Activated CD4-positive, alpha-beta T cell treated with anti-CD3 and anti-CD28 coated beads, Interleukin-2, amount 50 U/mL, for 1 hour (primary cell): ENCODE data around the gene FTL.
A peak's percentile ranks its signal among the peaks of the same experiment; 100 is the strongest.

Experiments used
- DNase-seq: peaks from one replicate; pipeline ENCODE4 v3.0.0-alpha.2; 2020

FTL gene

DNA sequence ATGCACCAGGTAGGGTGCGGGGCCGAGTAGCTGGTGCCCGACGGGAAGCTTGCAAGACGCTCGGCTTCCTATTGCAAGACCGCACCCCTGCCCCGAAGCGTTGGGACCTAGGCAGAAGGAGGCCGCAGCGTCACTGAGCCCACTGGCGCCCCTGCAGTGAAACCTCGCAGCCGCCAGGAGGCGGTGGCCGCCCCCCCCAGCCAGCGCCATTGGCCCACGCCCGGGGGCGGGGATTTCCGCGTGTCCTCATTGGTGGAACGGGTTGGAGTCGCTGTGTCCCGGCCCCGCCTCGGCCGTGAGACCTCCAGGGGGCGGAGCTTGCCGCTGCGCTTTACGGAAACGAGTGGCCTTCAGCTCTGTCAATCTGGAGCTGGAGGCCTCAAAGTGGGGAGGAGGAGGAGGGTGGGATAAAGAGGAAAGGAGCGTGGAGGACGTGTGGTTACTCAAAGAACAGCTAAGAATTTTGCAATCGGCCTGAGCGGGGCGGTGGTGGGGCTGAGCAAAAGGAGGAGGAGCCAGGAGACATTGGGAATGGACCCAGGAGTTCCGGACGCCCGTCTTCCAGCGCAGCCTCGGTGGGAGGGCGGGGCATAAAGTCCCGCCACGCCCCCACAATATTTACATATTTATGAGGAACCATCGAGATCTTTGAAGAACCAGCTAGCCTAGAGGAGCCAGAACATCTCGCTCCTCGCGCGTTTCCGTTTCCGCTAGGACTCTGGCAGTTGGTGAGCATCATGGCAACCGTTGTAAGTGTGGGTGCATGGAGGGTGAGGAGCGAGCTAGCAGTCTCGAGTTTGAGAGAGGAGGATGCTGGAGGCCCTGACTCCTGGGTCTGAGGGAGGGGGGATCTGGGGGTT is 28.3 kb downstream of the FTL start, which contains the start of the genes GYS1 and RUVBL2:
TSS of gene GYS1 (minus strand) at position 135 of the 860 bp plus-strand sequence. CDS start 197 bp downstream, outside the sequence.
TSS of gene RUVBL2 (plus strand) at position 713 of the 860 bp plus-strand sequence. CDS start at position 738, 25 bp downstream.
- peak; percentile 99 for DNase-seq

DNA sequence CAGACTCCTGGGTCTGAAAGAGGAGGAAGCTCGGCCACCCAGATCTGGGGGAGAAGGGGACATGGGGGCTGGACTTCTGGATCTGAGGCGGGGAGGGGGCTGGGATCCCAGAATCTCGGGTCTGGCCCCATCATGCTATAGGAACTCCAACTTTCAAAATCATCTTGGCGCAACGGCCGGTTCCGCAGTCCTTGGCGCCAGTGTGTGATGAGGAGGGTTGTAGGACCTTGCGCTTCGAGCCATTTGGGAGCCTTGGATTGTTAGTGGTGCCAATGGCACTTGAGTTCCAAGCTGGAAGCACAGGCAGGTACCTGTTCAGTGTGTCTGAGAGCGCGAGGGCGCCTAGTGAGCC is 28.9 kb downstream of the FTL start:
- DNase-seq = no peak

DNA sequence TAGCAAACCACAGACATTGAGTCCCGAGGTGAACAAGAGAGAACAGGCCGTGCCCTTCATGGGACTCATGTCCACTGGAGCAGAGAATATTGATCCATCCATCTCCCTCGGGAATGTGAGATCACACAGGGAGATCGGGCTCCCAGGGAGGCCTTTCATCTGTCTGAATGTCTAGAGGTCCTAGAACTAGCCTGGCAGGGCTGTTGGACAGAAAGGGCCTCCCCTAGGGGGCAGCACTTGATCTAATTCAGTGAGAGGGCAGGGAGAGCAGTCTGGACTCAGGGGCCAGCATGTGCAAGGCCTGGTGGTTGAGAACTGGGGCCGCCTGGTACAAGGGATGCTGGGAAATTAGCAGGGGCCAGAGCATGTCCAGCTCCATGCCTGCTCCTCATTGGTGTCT is 32.9 kb downstream of the FTL start:
- peak; percentile 49 for DNase-seq

DNA sequence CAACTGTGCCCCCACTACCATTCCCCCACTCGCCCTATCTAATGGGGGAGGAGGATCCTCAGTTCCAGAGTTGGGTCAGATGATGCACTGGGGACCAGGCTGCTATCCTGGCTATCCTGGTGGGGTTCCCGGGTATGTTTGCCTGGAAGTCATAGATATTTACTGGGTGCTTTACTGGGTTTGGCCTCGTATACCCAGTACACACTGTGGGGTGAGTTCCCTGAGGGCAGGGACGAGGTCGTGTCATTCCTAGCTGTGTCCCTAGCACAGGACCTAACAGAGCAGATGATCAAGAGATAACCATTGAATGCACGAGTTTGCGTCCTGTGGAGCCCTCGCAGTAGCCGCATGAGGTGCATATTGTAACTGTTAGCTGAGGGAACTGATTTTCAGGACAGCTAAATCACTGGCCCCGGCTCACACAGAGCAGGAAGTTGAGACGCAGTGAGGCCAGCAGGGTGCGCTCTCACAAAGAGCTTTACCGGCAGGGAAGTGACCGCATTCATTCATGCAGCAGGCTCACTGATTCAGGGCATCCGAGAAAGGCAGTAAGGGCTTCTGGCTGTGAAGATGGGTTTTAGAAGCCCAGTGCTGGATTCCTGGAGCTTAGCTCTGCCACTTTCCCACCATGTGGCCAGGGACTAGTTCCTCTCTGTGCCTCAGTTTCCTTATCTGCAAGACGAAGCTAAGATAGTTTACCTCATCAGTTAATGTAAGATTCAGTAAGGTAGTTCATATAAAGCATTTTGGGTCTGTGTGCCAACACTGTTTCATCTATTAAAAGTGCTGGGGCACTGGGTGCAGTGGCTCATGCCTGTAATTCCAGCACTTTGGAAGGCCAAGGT is 34.6 kb downstream of the FTL start:
- peak; percentile 74 for DNase-seq

DNA sequence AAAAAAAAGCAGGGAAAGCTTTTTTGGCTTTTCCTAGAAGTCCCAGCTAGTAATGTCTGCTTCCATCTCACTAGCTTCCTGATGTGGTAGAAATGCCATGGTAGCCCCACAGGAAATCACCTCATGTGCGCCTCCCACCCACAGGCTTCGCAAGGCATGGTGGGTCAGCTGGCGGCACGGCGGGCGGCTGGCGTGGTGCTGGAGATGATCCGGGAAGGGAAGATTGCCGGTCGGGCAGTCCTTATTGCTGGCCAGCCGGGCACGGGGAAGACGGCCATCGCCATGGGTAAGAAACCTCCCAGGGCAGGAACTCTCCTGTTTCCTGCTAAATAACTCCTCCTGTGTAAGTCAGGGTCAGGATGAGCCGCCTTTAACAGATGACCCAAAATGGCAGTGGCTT is 39.0 kb downstream of the FTL start:
- DNase-seq = no peak

DNA sequence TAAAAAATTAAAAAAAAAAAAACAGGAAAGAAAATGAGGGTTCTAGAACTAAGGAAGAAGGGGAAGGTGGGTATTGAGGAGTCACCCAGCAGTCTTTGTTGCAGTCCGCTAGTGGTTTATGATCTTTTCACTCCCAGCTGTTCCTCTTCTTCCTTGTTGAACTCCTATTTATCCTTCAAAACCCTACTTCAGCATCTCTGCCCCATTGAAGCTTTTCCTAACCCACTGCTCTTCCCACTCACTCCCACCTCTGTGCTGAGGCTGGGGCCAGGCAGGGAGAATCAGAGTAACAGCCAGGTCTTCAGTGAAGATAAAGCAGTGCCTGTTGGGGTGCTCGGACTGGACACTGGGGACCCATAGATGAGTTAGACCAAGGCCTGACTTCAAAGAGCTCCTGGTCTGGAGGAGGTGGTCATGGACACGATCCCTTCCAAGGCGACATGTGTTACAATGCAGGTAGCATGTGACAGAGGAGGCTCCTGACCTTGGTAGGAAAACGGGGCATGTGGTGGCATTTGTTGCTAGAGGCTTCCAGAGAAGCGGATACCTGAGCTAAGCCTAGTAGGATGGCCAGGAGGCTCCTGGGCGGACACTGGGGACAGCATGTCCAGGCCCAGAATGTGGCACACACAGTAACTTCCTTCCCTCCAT is 40.0 kb downstream of the FTL start:
- no peak for DNase-seq

DNA sequence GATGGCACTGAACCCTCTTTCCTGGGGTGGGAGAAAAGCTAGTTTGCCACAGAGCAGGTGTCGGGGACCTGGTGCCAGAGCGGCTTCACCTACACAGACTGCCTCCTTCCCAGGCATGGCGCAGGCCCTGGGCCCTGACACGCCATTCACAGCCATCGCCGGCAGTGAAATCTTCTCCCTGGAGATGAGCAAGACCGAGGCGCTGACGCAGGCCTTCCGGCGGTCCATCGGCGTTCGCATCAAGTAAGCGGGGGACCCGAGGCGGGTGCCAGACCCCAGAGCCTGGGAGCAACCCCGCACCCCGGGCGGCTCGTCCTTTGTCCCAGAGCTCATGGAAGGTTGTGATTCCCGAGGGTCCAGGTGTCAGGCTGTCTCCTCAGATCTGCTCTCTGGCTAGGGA is 41.8 kb downstream of the FTL start:
- DNase-seq = no peak

DNA sequence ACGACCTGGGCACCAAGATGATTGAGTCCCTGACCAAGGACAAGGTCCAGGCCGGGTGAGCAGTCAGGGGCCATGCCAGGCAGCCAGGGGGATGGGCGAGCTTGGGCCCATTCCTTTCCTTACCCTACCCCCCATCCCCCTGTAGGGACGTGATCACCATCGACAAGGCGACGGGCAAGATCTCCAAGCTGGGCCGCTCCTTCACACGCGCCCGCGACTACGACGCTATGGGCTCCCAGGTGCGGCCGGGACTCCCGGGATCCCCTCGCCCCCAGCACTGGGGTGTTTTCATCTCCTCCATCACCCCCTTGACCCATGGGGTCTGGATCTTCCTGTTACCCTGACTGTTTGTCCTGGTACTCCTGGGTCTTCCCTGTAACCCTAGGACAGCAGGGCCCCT is 44.7 kb downstream of the FTL start:
- DNase-seq = no peak

DNA sequence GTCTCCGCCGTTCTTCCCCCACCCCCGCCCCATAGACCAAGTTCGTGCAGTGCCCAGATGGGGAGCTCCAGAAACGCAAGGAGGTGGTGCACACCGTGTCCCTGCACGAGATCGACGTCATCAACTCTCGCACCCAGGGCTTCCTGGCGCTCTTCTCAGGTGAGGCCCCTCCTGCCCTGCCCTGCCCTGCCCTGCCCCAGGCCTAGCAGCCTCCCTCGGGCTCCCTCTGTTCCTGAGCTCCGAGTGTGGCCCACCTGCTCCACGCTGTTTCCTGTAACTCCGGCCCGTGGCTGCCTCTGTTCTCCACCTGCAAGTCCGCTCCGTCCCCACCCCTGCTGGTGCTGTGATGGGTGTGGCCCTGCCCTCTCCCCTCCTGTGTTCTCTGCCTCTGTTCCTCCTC is 45.3 kb downstream of the FTL start:
- no peak for DNase-seq

DNA sequence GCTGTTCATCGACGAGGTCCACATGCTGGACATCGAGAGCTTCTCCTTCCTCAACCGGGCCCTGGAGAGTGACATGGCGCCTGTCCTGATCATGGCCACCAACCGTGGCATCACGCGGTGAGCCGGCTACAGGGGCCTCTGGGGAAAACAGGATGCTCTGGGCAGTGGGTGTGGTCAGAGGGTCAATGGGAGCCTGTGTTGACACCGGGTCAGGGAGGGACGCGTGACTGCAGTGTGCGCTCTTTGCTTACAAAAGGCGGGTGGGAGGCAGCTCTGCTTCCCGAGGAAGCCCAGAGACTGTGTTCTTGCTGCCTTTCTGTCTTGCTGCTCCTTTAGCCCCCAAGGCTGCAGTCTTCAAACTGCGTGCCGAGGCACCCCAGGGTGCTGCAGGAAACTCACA is 46.1 kb downstream of the FTL start:
- no peak for DNase-seq

DNA sequence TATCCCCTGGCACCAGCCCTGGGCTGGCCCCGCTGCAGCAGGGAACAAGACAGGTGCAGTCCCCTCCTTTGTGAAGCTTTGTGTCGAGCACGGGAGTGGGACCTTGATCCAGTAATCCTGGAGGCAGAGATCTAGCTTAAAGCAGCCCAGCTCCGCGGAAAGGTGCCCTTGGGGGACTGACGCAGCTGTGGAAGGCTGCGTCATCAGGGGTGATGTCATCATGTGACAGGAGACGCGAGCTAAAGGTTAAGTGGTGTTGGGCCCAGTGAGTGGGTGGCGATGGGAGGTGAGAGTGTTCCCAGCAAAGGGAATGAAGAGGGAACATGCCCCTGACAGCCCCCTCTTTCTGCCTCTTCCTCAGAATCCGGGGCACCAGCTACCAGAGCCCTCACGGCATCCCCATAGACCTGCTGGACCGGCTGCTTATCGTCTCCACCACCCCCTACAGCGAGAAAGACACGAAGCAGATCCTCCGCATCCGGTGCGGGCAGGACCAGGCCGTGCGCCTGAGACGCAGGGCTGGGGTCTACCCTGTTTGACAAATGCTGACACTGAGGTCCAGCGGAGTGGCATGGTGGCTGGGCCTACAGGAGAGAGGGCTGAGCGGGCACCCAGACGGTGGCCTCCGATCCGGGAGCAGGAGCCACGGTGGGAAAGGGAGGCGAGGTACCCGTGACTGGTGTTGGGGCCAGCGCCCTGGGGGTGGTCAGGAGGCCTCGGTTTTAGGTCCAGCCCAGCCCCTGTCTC is 49.2 kb downstream of the FTL start:
- DNase-seq = no peak

DNA sequence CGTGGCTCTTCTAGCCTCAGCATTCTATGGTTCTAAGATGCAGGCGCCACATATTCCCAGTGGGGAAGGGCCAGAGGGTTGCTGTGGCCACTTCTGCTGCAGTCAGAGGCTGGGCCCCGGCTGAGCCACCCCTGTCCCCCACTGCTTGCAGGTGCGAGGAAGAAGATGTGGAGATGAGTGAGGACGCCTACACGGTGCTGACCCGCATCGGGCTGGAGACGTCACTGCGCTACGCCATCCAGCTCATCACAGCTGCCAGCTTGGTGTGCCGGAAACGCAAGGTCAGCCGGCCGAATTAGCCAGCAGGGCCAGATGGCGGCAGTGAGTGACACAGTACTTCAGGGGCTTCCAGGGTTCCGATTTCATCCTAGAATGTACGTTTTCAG is 49.8 kb downstream of the FTL start:
- no peak for DNase-seq

DNA sequence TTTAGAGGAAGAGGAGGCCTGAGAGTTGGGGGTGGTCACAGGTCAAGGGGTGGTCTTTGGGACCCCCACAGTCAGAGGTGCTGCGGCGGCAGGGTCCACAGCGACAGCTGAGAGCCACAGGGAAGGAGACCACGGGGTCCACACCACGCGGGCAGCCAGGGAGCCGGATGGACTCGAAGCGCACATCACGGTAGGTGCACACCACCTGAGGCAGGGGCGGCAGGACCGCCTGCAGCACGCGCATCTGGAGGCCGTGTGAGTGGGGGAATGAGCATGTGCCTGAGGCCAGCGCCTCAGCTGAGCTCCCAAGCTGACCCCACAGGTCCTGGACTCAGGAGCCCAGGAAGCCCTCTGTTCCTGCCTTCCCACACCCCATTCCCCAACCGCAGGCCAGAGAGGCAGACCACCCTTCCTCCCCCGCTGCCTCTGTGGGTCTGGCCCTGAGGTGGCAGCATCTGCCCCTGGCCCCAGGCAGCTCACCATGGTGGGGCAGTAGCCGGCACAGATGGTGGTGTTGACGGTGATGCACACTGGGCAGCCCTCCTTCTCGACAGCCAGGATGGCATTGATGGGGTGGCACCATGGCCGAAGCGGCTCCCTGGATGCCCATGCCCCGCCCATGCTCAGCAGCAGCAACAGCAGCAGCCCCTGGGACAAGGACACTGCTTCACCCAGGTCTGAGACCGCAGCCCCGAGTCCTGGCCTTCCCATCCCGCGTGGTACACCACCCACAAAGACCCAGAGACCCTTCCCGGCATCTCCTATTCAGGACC is 51.1 kb downstream of the FTL start:
- no peak for DNase-seq
